OCI-LY7 (cell line): ENCODE measurements around the gene CHD9. TPM values are rescaled to one million over a fixed set of nuclear protein-coding genes. Genes with fewer than 3 reads are reported as not detected.

Experiments used
- BruUV-seq: library from RNA; stranded (reverse); fragments of 400-500 nt; replicated peaks from 2 replicates; lab custom pipeline; 2021; lab: Mats Ljungman, UMichigan
- CTCF ChIA-PET: fragments of 300-600 bp; sonication (Branson Sonifier 250); formaldehyde crosslinking; loops from one replicate; lab custom pipeline; 2022; ENCODE audit warnings: antibody characterized with exemption; ENCODE audit not compliant: unreplicated experiment; lab: Charles Lee
- POLR2A ChIA-PET: fragments of 300-600 bp; sonication (Branson Sonifier 250); formaldehyde crosslinking; loops from one replicate; lab custom pipeline; 2022; ENCODE audit warnings: antibody characterized with exemption; lab: Charles Lee
- DNase-seq: peaks from one replicate; pipeline ENCODE4 v3.0.0-alpha.2; 2015; ENCODE audit warnings: low spot score
- H2AFZ ChIP-seq: fragments of 200-600 bp; sonication (generic), shearing (Covaris generic); 2 replicates; pipeline ENCODE4 v1.6.1; 2014; ENCODE audit warnings: mild to moderate bottlenecking, antibody characterized with exemption, low read length, moderate library complexity
- H3K27ac ChIP-seq: fragments of 200-600 bp; sonication (generic); 2 replicates; pipeline ENCODE4 v1.5.1; 2014; ENCODE audit warnings: mixed run types, low read depth, mild to moderate bottlenecking, moderate library complexity, low read length, inconsistent platforms; ENCODE audit not compliant: poor library complexity, severe bottlenecking
- H3K36me3 ChIP-seq: fragments of 200-600 bp; sonication (generic); 2 replicates; pipeline ENCODE4 v1.6.1; 2014; ENCODE audit warnings: mild to moderate bottlenecking, antibody characterized with exemption, low read length, moderate library complexity, mixed read lengths; ENCODE audit not compliant: insufficient read depth
- H3K4me1 ChIP-seq: fragments of 200-600 bp; sonication (generic); 2 replicates; pipeline ENCODE4 v1.5.1; 2014; ENCODE audit warnings: mild to moderate bottlenecking, low read length; ENCODE audit not compliant: insufficient read depth, poor library complexity, severe bottlenecking
- H3K4me2 ChIP-seq: fragments of 200-600 bp; sonication (generic); 2 replicates; pipeline ENCODE4 v1.6.1; 2014; ENCODE audit warnings: mild to moderate bottlenecking, low read length
- H3K4me3 ChIP-seq: fragments of 200-600 bp; sonication (generic); 2 replicates; pipeline ENCODE4 v1.5.1; 2014; ENCODE audit warnings: mild to moderate bottlenecking, low read depth, low read length; ENCODE audit not compliant: poor library complexity, severe bottlenecking
- H3K79me2 ChIP-seq: fragments of 200-600 bp; sonication (generic); 2 replicates; pipeline ENCODE4 v1.6.1; 2016; ENCODE audit warnings: low read depth, mild to moderate bottlenecking, low read length, moderate library complexity, mixed read lengths; ENCODE audit not compliant: insufficient read depth
- H3K9me2 ChIP-seq: fragments of 200-600 bp; sonication (generic); 2 replicates; pipeline ENCODE4 v1.6.1; 2016; ENCODE audit warnings: mild to moderate bottlenecking, low read length, mixed read lengths; ENCODE audit not compliant: insufficient read depth
- H3K9me3 ChIP-seq: fragments of 200-600 bp; sonication (generic); 2 replicates; pipeline ENCODE4 v1.6.1; 2014; ENCODE audit warnings: mild to moderate bottlenecking, mixed run types, low read length, mixed read lengths
- H4K20me1 ChIP-seq: fragments of 200-600 bp; sonication (generic); 2 replicates; pipeline ENCODE4 v1.6.1; 2014; ENCODE audit warnings: mild to moderate bottlenecking, antibody characterized with exemption, low read length, moderate library complexity, mixed read lengths; ENCODE audit not compliant: insufficient read depth
- CTCF ChIP-seq: fragments of 200-600 bp; sonication (generic); conservative IDR thresholded peaks from 2 replicates; pipeline ENCODE4 v1.5.1; 2014; ENCODE audit warnings: mild to moderate bottlenecking, antibody characterized with exemption, low read length, moderate library complexity, mixed read lengths
- EZH2phosphoT487 ChIP-seq: fragments of 200-600 bp; sonication (generic); IDR thresholded peaks from 2 replicates; pipeline ENCODE4 v1.6.1; 2018; ENCODE audit warnings: low read depth, borderline replicate concordance, mild to moderate bottlenecking, mixed run types, antibody characterized with exemption, low read length, moderate library complexity, mixed read lengths
- intact Hi-C: fragments of 100-400 bp; cut with micrococcal nuclease; formaldehyde crosslinking; loops from one replicate; pipeline ENCODE4 v1.10.0; 2022; ENCODE audit not compliant: unreplicated experiment
- total RNA-seq, 2 experiments: library from RNA; depleted of rRNA in 1 of 2; stranded (reverse); fragments of >200 nt in 1 of 2; shearing (Covaris generic) in 1 of 2; gene quantifications; 2 replicates each; pipeline ENCODE4 v1.2.3, GENCODE V29; 2014 to 2022

Gene CHD9
- total RNA-seq, 2 experiments from 2014 or later = 52.6 to 85.9 TPM

GRCh38 chr16:53281280-53281679 is 226.5 kb downstream of the CHD9 start:
- H3K9me3 ChIP-seq = no peaks in the 10 kb centered on the region
- CTCF ChIA-PET = no interaction called here
- H3K27ac ChIP-seq = no peak overlapping the region
- H3K79me2 ChIP-seq = no peaks in the 10 kb centered on the region
- TF ChIP-seq EZH2phosphoT487 (no peak), CTCF (no peak)
- no peaks in the 10 kb centered on the region for H4K20me1 ChIP-seq
- no peak for DNase-seq
- no peaks in the 10 kb centered on the region for H3K4me1 ChIP-seq
- POLR2A ChIA-PET = interaction anchor here (0.9 to 1.0 kb wide), 2 partner anchors 9 to 11 kb away, joined by 3 read pairs; no protein-coding TSS in a partner anchor
- intact Hi-C loops = loop anchor here (10.0 kb wide), 1 partner anchor 356 kb away; no protein-coding TSS in a partner anchor
- no peak overlapping the region for H3K4me3 ChIP-seq
- no TSS peak for BruUV-seq
- peaks cover 90% of the 10 kb centered on the region for H3K36me3 ChIP-seq
- H3K9me2 ChIP-seq = no peaks in the 10 kb centered on the region
- no peak overlapping the region for H3K4me2 ChIP-seq
- no peak overlapping the region for H2AFZ ChIP-seq

- Histone ChIP-seq H2AFZ (no peak overlapping the region), H3K9me2 (no peaks in the 10 kb centered on the region), H3K4me1 (no peaks in the 10 kb centered on the region), H3K4me3 (no peak overlapping the region), H3K9me3 (no peaks in the 10 kb centered on the region), H3K4me2 (no peak overlapping the region), H3K36me3 (peaks cover 90% of the 10 kb centered on the region), H3K79me2 (no peaks in the 10 kb centered on the region), H3K27ac (no peak overlapping the region), H4K20me1 (no peaks in the 10 kb centered on the region)
- TF ChIP-seq EZH2phosphoT487 (no peak), CTCF (no peak)
- ChIA-PET POLR2A (interaction anchor here (0.9 to 1.0 kb wide), 2 partner anchors 9 to 10 kb away, joined by 3 read pairs; no protein-coding TSS in a partner anchor), CTCF (no interaction called here)
- DNase-seq = no peak
- BruUV-seq = no TSS peak
- intact Hi-C loops = loop anchor here (10.0 kb wide), 1 partner anchor 357 kb away; no protein-coding TSS in a partner anchor
Measured at GRCh38 chr16:53281859-53282258, 227.1 kb downstream of the CHD9 start.

- H3K9me3 ChIP-seq = no peaks in the 10 kb centered on the region
- no peaks in the 10 kb centered on the region for H3K9me2 ChIP-seq
- POLR2A ChIA-PET = no interaction called here
- TF ChIP-seq EZH2phosphoT487 (no peak), CTCF (no peak)
- no TSS peak for BruUV-seq
- no peak for DNase-seq
- H3K27ac ChIP-seq = no peak overlapping the region
- no peaks in the 10 kb centered on the region for H3K4me1 ChIP-seq
- H3K4me2 ChIP-seq = no peak overlapping the region
- CTCF ChIA-PET = no interaction called here
- H3K4me3 ChIP-seq = no peak overlapping the region
- peaks cover 90% of the 10 kb centered on the region for H3K36me3 ChIP-seq
- H4K20me1 ChIP-seq = no peaks in the 10 kb centered on the region
- no peak overlapping the region for H2AFZ ChIP-seq
- H3K79me2 ChIP-seq = no peaks in the 10 kb centered on the region
- intact Hi-C loops = loop anchor here (10.0 kb wide), 1 partner anchor 358 kb away; no protein-coding TSS in a partner anchor
Measured at GRCh38 chr16:53282328-53282727, 227.5 kb downstream of the CHD9 start.
